Endothelial cell of umbilical vein (primary cell): ENCODE measurements around the gene USP6. TPM values are rescaled to one million over a fixed set of nuclear protein-coding genes. Genes with fewer than 3 reads are reported as not detected.

ENCODE experiments used
- BruUV-seq: library from RNA; stranded (reverse); fragments of 400-500 nt; replicated peaks from 2 replicates; lab custom pipeline; 2021; lab: Mats Ljungman, UMichigan
- CTCF ChIA-PET: fragments of 300-600, 350-600 bp; sonication (Branson Sonifier 250); formaldehyde crosslinking; loops from one replicate; lab custom pipeline; 2021; ENCODE audit warnings: antibody characterized with exemption, inconsistent platforms; lab: Charles Lee
- POLR2A ChIA-PET: fragments of 300-600, 350-600 bp; sonication (Branson Sonifier 250); formaldehyde crosslinking; loops from one replicate; lab custom pipeline; 2021; ENCODE audit warnings: antibody characterized with exemption, inconsistent platforms; lab: Charles Lee
- DNase-seq: peaks from one replicate; pipeline ENCODE4 v3.0.0-alpha.2; 2011; ENCODE audit warnings: low read depth, low spot score
- FAIRE-seq: peaks from 2 replicates; lab custom pipeline; 2011; peaks lifted over from hg19 to GRCh38; lab: Jason Lieb, UNC
- H2AFZ ChIP-seq: 2 replicates; pipeline ENCODE4 v1.6.0; 2012; ENCODE audit warnings: low read depth, low read length, control low read depth, inconsistent platforms
- H3K27ac ChIP-seq: 2 replicates; pipeline ENCODE4 v1.5.1; 2011; ENCODE audit warnings: low read depth, mild to moderate bottlenecking, control low read depth, low read length, moderate library complexity; ENCODE audit not compliant: insufficient read depth
- H3K27me3 ChIP-seq, 2 experiments: 2 replicates each; pipeline versions ENCODE4 v1.6.0 to v1.6.1; 2011; ENCODE audit warnings: low read length in 2 of 2, mixed read lengths in 1 of 2; ENCODE audit not compliant: control insufficient read depth in 2 of 2, insufficient read depth in 2 of 2
- H3K36me3 ChIP-seq, 2 experiments: 2 replicates in 1 of 2; 3 replicates in 1 of 2; pipeline ENCODE4 v1.5.1; 2011; ENCODE audit warnings: low read length in 2 of 2, mild to moderate bottlenecking in 1 of 2, moderate library complexity in 1 of 2; ENCODE audit not compliant: control insufficient read depth in 2 of 2, insufficient read depth in 2 of 2; ENCODE audit errors: extremely low read depth in 1 of 2
- H3K4me1 ChIP-seq: 3 replicates; pipeline ENCODE4 v1.5.1; 2011; ENCODE audit warnings: mild to moderate bottlenecking, low read length; ENCODE audit not compliant: control insufficient read depth, insufficient read depth; ENCODE audit errors: extremely low read depth
- H3K4me2 ChIP-seq: 2 replicates; pipeline ENCODE4 v1.6.1; 2011; ENCODE audit warnings: low read length, control low read depth, mixed read lengths; ENCODE audit not compliant: insufficient read depth
- H3K4me3 ChIP-seq, 3 experiments: fragments of 200-600 bp in 1 of 3; sonication (generic), shearing (Covaris generic) in 1 of 3; replicated peaks in 1 of 3; 2 replicates each; pipeline ENCODE4 v1.5.1; 2011 to 2016; ENCODE audit warnings: control low read depth in 3 of 3, low read length in 3 of 3, mild to moderate bottlenecking in 2 of 3, inconsistent platforms in 1 of 3, low read depth in 1 of 3, moderate library complexity in 1 of 3; ENCODE audit not compliant: insufficient read depth in 1 of 3
- H3K79me2 ChIP-seq: 2 replicates; pipeline ENCODE4 v1.6.0; 2012; ENCODE audit warnings: low read length, inconsistent platforms; ENCODE audit not compliant: control insufficient read depth, insufficient read depth
- H3K9ac ChIP-seq: replicated peaks from 2 replicates; pipeline ENCODE3; 2011; ENCODE audit warnings: low read length, control low read depth; ENCODE audit not compliant: insufficient read depth; ENCODE audit errors: extremely low read depth
- H3K9me1 ChIP-seq: replicated peaks from 3 replicates; pipeline ENCODE4 v1.6.0; 2011; ENCODE audit warnings: mild to moderate bottlenecking, low read length; ENCODE audit not compliant: control insufficient read depth, insufficient read depth; ENCODE audit errors: extremely low read depth
- H3K9me3 ChIP-seq: replicated peaks from 2 replicates; pipeline ENCODE4 v1.5.1; 2012; ENCODE audit warnings: low read length, inconsistent platforms; ENCODE audit not compliant: control insufficient read depth, insufficient read depth
- H4K20me1 ChIP-seq: replicated peaks from 2 replicates; pipeline ENCODE3; 2011; ENCODE audit warnings: mild to moderate bottlenecking, low read length; ENCODE audit not compliant: control insufficient read depth, insufficient read depth; ENCODE audit errors: extremely low read depth
- GATA2 ChIP-seq: IDR thresholded peaks from 2 replicates; pipeline ENCODE4 v1.7.0; 2011; ENCODE audit warnings: low read depth, mild to moderate bottlenecking, moderate library complexity, mixed read lengths, low read length; ENCODE audit not compliant: insufficient read length, insufficient read depth
- JUN ChIP-seq: IDR thresholded peaks from 2 replicates; pipeline ENCODE4 v1.6.1; 2011; ENCODE audit warnings: borderline replicate concordance, low read depth; ENCODE audit not compliant: insufficient read length, insufficient read depth
- MYC ChIP-seq: IDR thresholded peaks from one replicate; pipeline ENCODE4 v1.6.1; 2011; ENCODE audit warnings: mild to moderate bottlenecking, low read depth, low read length
- POLR2A ChIP-seq: IDR thresholded peaks from 2 replicates; pipeline ENCODE4 v1.6.1; 2012; ENCODE audit warnings: low read depth, mild to moderate bottlenecking, control low read depth, low read length
- dilution Hi-C: fragments of 300-500 bp; cut with MboI; formaldehyde crosslinking; loops from one replicate; pipeline ENCODE4 v1.15.0; 2019; ENCODE audit warnings: low sequenced_read_pairs; ENCODE audit not compliant: extremely low pct_ligation_motif_present
- intact Hi-C: fragments of 100-400 bp; cut with micrococcal nuclease; formaldehyde crosslinking; loops from one replicate; pipeline ENCODE4 v1.10.0; 2022
- polyA plus RNA-seq, 4 experiments: library from polyadenylated mRNA; depleted of rRNA in 3 of 4; stranded (reverse) in 3 of 4; unstranded in 1 of 4; fragments of >200 nt; gene quantifications; 2 replicates each; pipeline versions ENCODE4 v1.2.1 to v1.2.3, GENCODE V29; 2011 to 2012; ENCODE audit warnings: missing spikeins in 1 of 4
- total RNA-seq: library from RNA; stranded (reverse); gene quantifications from 2 replicates; pipeline ENCODE4 v1.2.3, GENCODE V29; 2021
- TF ChIP-seq, protein P1 (sequence below): IDR thresholded peaks from 2 replicates; pipeline ENCODE4 v1.6.1; 2011; ENCODE audit not compliant: insufficient read depth, insufficient read length
- TF ChIP-seq, protein P2 (sequence below), 2 donors: IDR thresholded peaks; 1 replicate in 1 of 2; 2 replicates in 1 of 2; pipeline ENCODE4 v1.5.1; 2011; ENCODE audit warnings: low read length in 2 of 2, mild to moderate bottlenecking in 2 of 2, moderate library complexity in 2 of 2, control low read depth in 1 of 2, inconsistent platforms in 1 of 2, low read depth in 1 of 2; ENCODE audit not compliant: insufficient read depth in 1 of 2; ENCODE audit errors: extremely low read depth in 1 of 2

Gene USP6
- total and polyA plus RNA-seq, 2 donors (not counting 3 experiments of a cell fraction or from before 2014, with no cell fraction given) = under 0.01 to 0.15 TPM

DNA sequence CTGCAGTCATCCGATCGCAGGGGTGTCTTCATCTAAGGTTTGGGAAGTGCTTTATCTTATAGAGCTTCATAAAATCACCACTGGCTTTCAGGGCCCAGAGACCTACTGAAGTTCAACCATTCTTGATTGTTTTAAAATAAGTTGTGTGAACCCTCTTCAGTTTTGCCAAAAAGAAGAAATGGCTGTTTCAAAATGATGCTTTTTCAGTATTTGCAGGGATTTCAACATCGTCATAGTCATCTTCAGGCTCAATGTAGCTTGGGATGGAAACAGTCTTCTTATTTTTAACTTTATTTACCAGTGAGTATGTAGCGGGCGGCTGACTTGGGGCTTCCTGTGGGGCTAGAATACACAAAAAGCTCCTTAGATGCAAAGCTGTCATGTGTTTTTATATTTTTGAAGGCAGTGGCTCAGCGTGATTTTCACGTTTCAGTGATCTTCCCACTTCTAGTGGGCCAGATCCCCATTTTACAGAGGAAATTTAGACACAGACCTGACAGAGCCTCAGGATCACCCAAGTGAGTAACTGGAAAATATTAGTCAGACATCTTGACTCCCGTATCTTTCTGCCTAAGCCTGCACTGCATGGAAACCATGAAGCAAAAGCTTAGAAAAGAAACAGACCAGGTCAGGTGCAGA is 94.9 kb downstream of the USP6 start:
- H3K79me2 ChIP-seq = no peaks in the 10 kb centered on the region
- no peak overlapping the region for H3K27ac ChIP-seq
- no peak overlapping the region for H3K9ac ChIP-seq
- BruUV-seq = no TSS peak
- DNase-seq (no peak), FAIRE-seq (no peak)
- H4K20me1 ChIP-seq = no peaks in the 10 kb centered on the region
- no peaks in the 10 kb centered on the region for H3K9me3 ChIP-seq
- no peak overlapping the region for H2AFZ ChIP-seq
- ChIA-PET CTCF (no interaction called here), POLR2A (no interaction called here)
- no peaks in the 10 kb centered on the region for H3K36me3 ChIP-seq
- no peaks in the 10 kb centered on the region for H3K4me1 ChIP-seq
- no peaks in the 10 kb centered on the region for H3K9me1 ChIP-seq
- dilution Hi-C loops = no loop called here
- TF ChIP-seq, protein P1, sequence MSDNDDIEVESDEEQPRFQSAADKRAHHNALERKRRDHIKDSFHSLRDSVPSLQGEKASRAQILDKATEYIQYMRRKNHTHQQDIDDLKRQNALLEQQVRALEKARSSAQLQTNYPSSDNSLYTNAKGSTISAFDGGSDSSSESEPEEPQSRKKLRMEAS = no peak
- TF ChIP-seq JUN (no peak), GATA2 (no peak), POLR2A (no peak), MYC (no peak)
- TF ChIP-seq, protein P2, sequence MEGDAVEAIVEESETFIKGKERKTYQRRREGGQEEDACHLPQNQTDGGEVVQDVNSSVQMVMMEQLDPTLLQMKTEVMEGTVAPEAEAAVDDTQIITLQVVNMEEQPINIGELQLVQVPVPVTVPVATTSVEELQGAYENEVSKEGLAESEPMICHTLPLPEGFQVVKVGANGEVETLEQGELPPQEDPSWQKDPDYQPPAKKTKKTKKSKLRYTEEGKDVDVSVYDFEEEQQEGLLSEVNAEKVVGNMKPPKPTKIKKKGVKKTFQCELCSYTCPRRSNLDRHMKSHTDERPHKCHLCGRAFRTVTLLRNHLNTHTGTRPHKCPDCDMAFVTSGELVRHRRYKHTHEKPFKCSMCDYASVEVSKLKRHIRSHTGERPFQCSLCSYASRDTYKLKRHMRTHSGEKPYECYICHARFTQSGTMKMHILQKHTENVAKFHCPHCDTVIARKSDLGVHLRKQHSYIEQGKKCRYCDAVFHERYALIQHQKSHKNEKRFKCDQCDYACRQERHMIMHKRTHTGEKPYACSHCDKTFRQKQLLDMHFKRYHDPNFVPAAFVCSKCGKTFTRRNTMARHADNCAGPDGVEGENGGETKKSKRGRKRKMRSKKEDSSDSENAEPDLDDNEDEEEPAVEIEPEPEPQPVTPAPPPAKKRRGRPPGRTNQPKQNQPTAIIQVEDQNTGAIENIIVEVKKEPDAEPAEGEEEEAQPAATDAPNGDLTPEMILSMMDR (IDR thresholded peaks at IDR 0.05; ENCODE audit: extremely low read depth in 1 of 2, insufficient read depth in 1 of 2, low read depth in 1 of 2, low read length in 2 of 2) = no peak
- no peaks in the 10 kb centered on the region for H3K27me3 ChIP-seq
- H3K4me3 ChIP-seq = no peak overlapping the region
- H3K4me2 ChIP-seq = no peak overlapping the region
- intact Hi-C loops = no loop called here
